ENCODE results near the gene IPO4.

Gene IPO4

DNA sequence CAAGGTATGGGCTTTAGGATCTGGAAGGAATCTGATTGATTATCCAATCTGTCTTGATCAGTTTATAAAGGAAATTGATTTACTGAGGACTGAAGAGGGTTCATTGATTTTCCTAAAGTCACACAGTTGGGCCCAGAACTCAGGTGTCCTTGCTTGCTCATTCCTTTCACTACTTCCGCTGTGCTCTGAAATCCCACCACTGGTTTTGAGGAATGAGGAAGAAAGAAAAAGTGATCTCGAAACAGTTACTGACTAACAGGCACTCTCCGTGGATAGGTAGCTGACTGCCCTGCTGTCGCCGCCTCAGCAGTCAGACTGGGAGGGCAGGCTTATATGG, 58.3 kb downstream of the IPO4 start, which contains the start of gene FITM1:
Gene FITM1 (plus strand): TSS at position 280 of the 337 bp plus-strand sequence. CDS start 905 bp downstream, outside the sequence.
- no peaks in the 10 kb centered on the region for H3K36me3 ChIP-seq (ENCODE audit: insufficient read depth, low read depth, low read length)
- no peaks in the 10 kb centered on the region for H3K27me3 ChIP-seq (ENCODE audit: insufficient read depth, low read length)
- H3K4me1 ChIP-seq (ENCODE audit: insufficient read depth, low read length) = 0 out of 2 replicates have a peak, but pooled peaks cover 3% of the 10 kb centered on the region
- H3K27ac ChIP-seq (ENCODE audit: low read length) = no peak within 1 kb of the TSS
- H3K9me3 ChIP-seq (ENCODE audit: insufficient read depth, low read depth, low read length) = no peaks in the 10 kb centered on the region
- no peak within 1 kb of the TSS for H3K9ac ChIP-seq (ENCODE audit: low read depth, low read length)
- H3K4me3 ChIP-seq (ENCODE audit: low read length) = no peak within 1 kb of the TSS

All from iPS-20b (cell line).